NOMO-1 treated with DMSO at 0.1 percent for 48 hours (cell line): ENCODE data around the gene ASTL.
"Not testable (repeated sequence)": the region's sequence is repeated elsewhere in the genome, so short reads cannot be mapped to it uniquely, and the experiment has no call there.

ENCODE experiments used
- DNase-seq: peaks from one replicate; lab custom pipeline; 2025; ENCODE audit not compliant: unreplicated experiment; lab: John Stamatoyannopoulos, UW

ASTL gene

DNA sequence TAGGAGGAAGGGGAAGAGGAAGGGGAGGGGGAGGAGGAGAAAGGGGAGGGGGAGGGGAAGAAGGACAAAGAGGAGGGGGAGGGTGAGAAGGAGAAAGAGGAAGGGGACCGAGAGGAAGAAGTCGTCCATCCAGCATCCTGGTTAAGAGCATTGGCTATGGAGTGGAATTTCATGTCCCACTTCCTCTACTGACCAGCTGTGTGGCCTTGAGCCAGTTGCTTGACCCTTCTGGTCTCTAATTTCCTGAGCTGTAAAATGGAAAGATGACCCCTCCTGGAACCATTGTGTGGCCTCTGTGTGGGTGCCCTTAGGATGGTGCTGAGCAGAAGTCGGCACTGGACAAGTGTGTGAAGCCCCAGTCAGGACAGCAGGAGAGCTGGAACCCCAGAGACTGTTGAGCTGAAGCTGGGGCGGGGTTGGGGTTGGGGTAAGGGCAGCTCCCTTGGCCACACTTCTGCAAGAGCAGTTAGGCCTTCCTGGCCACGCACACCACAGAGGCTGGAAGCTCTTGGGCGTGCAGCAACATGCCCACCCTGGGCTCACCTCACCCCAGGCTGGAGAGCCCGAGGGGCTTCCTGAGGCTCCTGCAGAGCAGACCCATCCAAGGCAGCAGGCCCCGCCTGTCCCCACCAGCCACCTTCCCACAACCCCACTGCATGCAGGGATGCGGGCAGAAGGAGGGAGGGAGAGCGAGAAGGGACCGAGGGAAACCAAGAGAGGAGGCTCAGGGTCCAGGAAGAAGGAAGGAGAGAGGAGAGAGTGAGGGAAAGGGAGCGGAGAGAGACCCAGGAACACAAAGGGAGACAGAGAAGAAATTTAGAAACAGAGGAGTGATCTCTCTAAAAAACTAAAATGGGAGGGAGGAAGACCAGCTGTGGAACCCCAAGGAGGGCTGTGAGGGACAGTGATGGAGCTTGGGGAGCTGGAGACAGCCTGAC is 38.2 kb downstream of the ASTL start:
- DNase-seq, result no peak

DNA sequence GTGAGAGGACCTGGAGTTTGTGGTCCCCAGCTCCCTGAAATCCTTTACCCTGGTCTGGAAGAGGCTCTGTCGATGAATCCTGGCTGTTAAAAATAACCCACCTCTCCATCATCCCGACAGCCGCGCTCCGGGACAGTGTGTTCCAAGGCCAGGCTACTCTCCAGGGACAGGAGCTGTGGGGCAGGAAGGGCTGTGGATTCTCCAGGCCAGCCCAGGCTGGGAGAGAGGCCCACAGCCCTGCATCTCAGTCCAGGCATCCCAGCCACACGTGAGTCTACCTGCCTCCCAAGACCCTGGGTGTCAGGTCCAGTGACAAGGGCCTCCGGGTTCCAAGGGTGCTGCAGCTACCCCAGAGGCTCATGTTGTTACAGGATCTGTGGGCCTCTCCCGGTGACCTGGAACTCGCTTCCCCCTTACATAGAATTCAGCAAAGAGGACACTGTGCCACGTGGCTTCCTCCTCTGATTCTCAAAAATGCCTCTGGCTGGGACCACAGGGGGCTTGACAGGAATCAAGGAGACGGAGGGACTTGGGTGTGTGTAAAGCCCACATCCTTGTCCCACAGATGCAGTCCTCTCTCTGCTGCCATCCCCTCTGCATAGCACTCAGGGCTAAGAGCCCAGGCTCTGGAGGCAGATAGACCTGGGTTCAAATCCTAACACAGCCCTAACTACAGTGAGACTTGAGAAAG is 39.3 kb downstream of the ASTL start:
- DNase-seq, result no peak

DNA sequence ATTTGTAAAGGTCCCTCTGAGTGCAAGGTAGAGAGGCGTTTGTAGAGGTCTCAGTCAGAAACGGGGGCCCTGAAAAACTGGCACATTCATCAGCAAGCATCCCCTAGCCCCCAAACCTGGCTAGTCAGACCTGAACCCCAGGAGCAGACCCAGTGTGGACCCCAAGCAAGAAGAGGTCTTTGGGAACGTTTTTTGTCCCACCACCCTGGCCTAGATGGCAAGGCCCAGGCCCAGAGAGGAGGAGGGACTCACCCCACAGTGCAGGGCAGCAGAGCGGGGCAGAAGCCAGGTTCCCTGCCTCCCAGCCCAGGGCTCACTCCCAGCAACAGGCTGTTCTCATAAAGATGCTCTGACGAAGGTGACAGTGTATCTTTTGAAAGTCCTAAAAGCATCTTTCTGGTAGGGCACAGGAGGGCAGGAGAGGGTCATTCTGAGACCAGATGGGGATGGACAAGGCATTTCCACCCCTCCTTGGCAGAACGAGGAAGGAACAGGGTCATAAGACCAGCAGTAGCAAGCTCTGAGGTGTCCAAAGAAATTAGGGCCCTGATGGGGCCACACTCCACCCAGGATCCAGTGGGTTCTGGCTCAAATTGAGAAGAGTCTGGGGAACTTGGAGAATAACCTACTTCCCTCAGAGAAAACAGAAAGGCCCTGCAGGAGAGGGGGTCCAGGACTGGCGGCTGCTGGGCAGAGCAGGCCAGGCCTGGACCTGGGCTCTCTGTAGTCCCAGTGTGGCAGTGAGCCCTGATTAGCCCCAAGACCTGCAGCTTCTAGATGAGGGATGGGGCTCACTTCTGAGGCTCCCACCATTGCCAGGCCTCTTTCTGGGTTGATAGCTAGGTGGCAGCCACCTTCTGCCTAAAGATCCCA is 40.1 kb downstream of the ASTL start:
- DNase-seq, result no peak

GRCh38 chr2:96097441-96097840 is 40.9 kb downstream of the ASTL start:
- no peak for DNase-seq

- DNase-seq, result no peak
Observed at GRCh38 chr2:96095116-96095636, 43.1 kb downstream of the ASTL start.

- no peak for DNase-seq
Observed at GRCh38 chr2:96093528-96093927, 44.8 kb downstream of the ASTL start.

DNA sequence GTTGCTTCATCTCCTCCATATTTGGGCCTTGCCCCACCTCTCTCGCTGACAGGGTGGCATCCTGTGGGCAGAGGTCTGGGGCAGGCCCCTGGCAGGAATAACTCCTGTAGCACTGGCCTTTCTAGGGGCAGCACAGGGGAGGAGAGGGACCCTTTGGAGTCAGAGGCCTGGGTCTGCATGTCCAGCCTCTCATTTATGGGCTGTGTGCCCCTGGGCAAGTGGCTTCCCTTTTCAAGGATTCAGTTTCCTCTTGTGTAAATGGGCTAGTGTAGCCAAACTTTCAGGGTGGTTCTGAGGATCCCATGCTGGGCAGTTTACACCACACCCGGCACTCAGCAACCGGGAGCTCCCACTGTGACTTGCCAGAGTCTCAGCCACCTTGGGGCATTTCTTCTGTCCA is 45.4 kb downstream of the ASTL start:
- no peak for DNase-seq

DNA sequence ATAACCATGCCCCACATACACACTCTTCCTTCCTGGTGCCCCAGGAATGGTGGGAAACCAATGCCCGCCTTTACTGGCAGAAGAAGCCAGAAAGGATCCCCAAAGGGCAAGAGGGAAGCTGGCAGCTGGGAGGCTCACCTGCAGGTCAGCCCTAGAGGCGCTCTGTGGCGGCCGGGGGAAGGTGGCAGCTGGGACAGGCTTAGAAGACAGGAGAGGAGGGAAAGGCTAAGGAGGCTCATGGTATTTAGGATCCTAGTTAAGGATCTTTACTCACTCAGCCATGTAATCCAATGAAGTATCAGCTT is 45.8 kb downstream of the ASTL start:
- DNase-seq, result no peak

DNA sequence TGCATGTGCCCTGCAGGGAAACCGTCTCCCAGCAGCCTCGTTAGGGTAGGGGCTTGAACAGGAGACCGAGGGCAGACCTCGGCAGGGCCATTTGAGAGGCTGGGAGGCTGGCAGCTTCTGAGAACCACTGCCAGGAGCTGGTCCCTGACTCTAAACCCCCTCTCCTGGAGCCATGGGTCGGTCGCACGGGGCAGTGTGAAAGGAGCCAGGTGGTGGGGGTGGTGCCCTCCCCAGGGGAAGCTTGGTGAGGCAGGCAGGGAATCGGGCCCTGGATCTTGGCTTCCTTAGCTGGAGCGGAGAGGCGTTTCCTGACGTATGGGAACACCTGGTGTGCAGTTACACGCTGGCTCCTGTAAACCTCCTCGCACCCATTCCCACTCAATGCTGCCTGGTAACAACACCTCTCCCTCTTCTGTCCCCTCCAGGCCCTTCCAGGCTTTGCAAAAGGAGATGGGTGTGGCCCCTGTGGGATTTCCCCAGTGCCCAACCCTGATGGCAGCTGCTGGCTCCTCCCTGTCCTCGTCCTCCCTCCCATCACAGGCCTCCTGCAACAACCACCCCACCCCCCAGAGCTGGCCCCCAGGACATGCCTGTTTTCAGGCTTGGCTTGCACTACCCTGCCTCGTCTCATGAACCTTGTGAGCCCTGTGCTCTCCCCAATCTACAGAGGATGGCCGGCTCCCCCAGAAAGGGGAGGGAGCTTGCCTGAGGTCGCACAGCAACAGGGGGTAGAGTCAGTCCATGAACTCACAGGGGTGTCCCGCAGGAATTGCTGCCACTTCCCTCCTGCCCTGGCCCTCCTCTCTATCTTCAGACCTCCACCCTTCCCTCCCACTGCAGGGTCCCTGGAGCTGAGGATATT is 46.4 kb downstream of the ASTL start:
- DNase-seq, result no peak

DNA sequence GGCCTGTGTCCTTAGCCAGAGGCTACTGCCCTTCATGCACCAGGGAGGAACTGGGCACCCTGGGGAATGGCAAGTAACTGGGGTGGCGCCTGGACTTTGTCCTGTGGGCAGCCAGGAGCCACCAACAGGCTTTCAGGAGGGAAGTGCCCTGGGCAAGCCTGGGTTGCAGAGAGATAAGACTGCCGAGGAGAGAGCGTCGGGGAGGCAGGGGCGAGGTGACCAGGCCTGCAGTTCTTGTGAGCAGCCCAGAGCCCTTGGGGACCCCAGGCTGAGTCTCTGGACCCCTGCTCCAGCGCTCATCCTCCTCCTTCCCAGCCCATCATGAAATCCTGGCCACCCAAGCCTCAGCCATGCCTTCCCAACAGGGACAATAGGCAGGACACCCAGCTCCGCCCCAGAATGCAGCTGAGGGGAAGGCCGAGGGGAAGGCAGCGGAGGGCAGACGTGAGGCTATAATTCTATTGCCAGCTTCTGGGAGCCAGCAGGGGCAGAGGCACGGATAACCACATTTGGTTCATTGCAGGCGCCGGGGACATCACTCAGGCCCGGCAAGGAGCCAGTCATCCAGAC is 47.1 kb downstream of the ASTL start:
- DNase-seq, result no peak

DNA sequence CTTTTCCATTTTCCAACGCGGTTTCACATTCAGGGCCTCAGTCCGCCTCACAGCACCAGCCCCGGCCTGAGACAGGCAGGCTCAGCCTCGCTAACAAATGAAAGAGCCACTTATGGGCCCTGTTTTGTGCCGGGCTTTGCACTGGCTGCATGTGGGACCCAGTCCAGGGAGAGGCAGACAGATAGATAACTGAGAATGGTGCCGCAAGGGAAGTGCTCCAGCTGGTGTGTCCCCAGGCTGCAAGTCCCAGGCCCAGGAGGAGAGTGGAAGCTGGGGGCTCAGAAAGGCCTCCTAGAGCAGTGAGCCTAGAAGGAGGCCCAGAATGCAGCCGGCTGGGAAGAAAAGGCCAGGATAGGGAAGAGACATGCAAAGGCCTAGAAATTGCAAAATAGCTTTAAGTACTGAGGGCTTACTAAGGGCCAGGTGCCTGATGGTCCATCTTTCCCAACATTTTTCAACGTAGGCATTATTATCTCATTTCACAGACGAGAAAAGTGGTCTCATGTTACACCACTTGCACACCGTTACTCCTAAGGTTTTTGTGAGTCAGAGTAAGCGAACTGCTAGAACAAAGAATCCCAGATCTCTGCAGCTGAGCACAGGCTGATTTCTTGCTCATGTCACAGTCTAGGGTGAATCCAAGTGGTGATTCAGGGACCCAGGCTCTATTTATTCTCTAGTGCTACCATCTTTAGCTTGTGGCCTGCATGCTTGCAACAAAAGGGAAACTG is 47.9 kb downstream of the ASTL start:
- no peak for DNase-seq

- DNase-seq, result no peak
Observed at GRCh38 chr2:96089356-96090195, 48.7 kb downstream of the ASTL start.

DNA sequence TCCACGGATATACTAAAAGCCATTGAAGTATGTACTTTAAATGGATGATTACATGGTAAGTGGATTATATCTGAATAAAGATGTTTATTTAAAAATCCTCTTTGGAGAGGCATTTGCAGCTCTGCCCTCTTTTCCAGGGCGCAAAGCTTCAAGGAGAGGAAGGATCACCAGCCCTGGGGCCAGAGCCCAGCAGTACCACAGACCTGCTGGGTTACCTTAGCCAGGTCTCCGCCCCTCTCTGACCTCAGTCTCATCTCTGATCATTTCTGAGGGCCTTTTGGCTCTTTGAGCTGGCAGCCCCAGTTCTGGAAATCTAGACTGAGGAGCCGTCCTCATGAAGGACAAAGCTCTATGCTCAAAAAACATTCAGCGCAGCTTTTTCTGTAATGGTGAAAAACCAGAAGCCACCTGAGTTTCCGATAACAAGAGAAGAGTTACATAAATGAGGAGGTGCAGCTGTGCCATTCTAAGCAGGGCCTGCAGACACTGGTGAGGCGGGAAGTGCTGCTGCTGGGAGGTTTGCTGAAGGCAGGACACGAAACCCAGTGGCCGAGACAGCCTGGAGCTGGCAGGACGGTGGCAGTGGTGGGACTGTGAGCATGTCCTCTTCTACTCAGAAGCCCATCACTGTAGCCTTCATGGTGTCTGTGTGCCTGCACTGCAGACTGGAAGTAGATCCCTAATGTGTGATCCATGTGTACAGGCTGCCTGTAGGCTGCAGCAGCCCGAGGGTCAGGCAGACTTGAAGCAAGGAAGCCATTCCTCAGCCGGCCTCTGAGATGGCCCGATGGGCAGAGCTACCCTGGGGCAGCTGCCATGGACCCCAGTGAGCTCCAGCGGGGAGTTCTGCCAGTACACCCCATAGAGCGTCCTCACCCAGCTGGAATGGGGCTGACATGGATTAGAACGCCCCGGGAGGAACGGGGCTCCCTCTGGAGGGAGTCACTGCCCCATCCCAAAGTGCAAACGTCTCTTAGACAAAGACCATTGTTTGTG is 49.7 kb downstream of the ASTL start:
- no peak for DNase-seq

- no peak for DNase-seq
Observed at GRCh38 chr2:96087130-96087529, 51.2 kb downstream of the ASTL start.

- no peak for DNase-seq
Observed at GRCh38 chr2:96085541-96086355, 52.6 kb downstream of the ASTL start.

DNA sequence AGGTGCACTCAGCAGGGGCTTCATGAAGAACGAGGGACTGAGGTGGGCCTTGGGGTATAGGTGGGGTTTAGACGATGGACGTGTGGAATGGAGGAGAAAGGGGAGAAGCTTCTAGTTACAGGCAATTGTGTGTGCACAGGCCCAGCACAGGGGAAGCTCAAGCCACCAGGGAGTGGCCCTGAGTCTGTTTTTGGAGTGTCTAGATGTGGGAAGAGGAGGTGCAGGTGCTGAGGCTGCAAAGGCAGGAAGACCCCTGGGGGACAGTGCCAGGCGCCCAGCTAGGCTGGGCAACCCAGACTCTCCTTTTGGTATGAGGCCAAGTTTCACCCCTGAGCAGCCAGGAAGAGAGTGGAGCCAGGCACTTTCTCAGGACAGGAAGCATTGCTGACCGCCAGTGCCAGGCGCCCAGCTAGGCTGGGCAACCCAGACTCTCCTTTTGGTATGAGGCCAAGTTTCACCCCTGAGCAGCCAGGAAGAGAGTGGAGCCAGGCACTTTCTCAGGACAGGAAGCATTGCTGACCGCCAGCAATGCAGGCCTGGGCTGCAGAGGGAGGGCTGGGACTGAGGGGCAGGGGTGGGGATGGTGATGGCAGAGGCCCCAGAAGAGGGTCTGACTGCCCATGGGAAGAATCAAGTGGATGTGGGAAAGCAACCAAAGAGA is 53.3 kb downstream of the ASTL start:
- not testable (repeated sequence) for DNase-seq
